SH-SY5Y (cell line): Measurements from ENCODE around the gene ZNF668.

Experiments used
- GATA2 ChIP-seq: IDR thresholded peaks from 2 replicates; pipeline ENCODE4 v1.6.1; 2011; ENCODE audit warnings: mild to moderate bottlenecking, low read depth, low read length
- GATA3 ChIP-seq: IDR thresholded peaks from 2 replicates; pipeline ENCODE4 v1.6.1; 2011; ENCODE audit warnings: low read depth, mild to moderate bottlenecking, low read length, moderate library complexity

Gene ZNF668

DNA sequence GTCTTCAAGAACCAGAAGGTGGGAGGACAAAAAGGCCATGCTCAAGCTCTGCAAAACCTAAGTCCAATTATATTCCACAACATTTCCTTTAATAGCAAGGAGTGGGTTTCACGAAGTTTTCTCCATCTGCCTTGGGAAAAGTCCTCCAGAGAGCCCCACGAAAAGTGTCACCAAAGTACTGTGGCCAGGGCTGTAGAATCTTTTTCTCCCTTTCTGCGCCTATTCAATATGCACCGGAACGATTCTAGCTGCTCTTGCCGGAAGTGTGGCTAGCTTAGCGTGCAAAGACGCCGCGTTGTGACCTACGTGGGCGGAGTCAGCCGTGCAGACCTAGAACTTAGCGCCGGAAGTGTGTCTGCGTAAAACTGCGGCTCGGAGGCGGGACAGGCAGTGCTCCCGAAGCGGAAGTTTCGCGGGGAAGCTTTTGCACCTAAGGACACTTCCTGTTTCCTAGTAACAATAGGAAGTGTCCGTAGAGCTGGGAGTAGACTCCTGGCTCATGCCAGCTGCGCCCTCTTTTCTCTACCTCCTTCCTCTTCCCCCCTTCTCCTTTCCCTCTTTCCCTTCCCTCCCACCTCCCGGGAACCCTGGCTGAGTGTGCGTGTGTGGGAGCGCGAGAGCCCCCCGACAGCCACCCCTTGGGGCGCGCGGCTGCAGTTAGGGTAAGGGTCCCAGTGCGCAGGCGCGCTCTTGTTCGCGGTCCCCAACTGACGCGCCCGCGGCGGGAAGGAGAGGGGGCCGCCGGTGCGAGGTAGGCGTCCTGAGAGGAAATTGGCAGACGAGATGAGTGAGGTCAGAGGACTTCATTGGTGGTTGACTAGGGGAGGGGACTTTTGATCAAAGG, at the start of gene ZNF668, which contains the start of gene ZNF646:
Gene ZNF668 (minus strand): TSS at position 271 of the 844 bp plus-strand sequence. CDS start 9,781 bp downstream, outside the sequence.
Gene ZNF646 (plus strand): TSS at position 453 of the 844 bp plus-strand sequence. CDS start 1,903 bp downstream, outside the sequence.
- TF ChIP-seq GATA3 (no peak), GATA2 (no peak)

DNA sequence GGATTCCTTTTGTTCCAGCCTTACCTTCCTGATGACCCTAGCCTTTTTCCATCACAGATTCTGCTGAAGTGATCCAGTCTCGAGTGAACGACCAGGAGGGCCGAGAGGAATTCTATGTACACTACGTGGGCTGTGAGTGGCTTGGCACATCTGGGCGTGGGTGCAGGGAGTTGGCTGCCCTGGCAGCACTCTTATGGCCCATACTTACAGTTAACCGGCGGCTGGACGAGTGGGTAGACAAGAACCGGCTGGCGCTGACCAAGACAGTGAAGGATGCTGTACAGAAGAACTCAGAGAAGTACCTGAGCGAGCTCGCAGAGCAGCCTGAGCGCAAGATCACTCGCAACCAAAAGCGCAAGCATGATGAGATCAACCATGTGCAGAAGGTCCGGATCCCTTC, 46.1 kb upstream of the ZNF668 start:
- TF ChIP-seq GATA2, result no peak
- TF ChIP-seq GATA3, result no peak

DNA sequence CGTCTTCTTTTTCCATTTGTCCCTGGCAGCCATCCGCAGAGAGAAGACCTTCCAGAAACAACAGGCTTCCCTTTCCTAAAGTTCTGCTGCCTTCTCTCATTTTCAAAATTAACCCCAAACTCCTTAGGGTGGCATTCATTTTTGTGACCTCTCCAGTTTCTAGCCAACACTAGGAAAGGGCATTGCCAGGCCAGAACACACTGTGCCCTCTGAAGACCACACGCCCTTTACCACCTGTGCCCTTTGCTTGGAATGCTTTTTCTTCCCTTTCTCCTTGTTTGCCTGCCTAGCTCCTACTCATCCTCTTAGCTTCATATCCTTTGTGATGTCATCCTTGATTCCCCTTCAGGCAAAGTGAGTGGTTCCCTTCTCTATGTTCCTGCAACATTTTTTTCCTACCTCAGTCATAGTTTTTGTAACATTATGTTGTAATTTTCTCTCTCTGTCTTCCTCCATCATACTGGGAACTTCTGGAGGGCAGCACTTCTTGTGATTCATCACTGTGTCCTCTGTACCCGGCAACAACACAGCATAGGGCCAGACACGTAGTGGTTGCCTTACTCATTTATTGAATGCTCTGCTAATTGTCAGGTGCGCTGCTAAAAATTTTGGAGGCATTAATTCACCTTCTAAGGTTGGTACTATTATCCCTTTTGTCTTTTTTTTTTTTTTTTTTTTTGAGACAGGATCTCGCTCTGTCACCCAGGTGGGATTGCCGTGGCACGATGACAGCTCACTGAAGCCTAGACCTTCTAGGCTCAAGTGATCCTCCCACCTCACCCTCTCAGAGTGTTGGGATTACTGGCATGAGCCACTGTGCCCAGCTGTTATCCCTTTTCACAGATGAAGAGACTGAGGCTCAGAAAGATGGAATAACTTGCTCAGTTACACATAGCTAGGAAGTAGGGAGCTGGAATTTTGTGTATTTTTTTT, 44.4 kb upstream of the ZNF668 start:
- no peak for TF ChIP-seq GATA2
- no peak for TF ChIP-seq GATA3

DNA sequence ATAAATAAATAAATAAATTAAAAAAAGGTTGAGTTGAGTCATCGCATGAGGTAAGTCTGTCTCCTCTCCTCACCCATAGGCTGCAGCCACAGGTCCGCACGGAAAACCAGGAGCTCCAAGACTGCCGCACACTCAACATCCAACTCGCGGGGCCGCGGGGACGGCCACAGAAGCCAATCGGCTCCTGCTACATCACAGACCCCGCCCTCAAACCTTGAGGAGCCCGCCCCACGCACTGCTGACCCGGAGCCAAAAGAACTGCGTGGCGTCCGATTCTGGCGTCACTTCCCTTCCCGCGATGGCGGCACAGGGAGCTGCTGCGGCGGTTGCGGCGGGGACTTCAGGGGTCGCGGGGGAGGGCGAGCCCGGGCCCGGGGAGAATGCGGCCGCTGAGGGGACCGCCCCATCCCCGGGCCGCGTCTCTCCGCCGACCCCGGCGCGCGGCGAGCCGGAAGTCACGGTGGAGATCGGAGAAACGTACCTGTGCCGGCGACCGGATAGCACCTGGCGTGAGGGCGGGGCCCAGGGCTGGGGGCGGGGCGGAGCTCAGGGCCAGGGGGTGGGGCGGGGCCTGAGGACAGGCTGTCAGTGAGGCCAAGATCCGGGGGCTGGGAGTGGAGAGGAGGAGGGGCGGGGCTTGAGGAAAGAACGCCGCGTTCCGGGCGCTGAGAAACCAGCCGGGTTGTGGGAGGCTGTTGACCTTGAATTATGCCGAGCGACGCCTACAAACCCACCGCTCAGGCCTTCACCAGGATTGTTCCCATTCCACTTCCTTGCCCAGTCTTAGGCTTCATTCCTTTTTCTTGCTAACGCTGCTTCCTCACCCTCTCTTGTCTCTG, 43.6 kb upstream of the ZNF668 start, which contains the start of gene KAT8:
Gene KAT8 (plus strand): TSS at position 281 of the 839 bp plus-strand sequence. CDS start 18 bp downstream, at position 299.
- TF ChIP-seq GATA3 (no peak), GATA2 (no peak)

DNA sequence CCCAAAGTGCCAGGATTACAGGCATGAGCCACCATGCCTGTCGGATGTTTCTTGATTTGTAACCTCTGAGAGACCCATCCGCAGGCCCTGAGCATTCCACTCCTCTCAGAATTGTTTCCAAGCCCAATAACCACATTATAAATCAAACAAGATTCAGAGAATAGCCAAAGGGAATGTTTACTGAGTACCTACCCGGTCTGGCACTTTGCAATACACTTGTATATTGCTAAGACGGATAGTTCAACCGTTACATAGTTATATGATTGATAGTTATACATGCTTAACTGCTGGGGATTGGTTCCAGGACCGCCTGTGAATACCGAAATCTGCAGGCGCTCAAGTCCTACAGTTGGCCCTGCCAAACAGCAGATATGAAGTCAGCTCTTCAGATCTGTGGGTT, 40.4 kb upstream of the ZNF668 start:
- TF ChIP-seq GATA3, result no peak
- no peak for TF ChIP-seq GATA2

DNA sequence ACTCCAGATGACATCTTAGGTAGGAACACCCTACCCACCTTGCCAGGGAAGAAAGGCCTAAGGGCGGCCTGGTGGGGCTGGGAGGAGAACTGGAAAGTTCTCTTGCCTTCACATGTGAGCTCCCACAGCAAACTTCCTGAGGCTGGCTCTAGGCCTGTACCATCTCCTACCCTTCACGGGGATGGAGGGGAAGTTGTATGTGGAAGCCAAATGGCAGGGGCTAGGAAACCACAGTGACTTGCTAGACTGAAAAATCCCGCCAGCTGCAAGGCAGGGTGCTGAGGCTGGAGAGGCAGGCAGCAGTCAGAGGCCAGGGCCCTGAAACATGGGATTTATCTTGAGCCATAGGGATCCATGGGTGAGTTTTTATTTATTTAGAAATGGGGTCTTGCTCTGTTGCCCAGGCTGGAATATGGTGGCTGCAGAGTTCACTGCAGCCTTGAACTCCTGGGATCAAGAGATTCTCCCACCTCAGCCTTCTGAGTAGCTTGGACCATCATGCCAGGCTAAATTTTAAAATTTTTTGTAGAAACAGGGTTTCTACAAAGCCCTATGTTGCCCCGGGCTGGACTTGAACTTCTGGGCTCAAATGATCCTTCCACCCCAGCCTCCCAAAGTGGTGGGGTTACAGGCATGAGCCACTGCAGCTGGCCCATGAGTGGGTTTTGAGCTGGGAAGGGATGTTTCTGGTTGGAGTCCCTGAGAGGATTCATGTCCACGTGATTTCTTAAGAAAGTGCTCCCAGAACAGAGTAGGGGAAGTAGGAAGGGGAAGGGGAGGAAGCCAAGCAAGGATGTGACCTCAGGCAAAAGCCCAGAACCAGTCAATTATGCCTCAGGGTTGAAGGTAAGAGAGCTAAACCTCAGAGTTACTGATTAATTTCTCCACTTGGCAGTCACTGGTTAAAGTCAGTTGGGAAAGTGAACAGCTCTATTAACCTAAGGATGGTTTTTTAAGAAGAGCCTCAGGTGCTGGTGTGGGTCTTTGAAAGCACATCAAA, 39.4 kb upstream of the ZNF668 start:
- no peak for TF ChIP-seq GATA3

DNA sequence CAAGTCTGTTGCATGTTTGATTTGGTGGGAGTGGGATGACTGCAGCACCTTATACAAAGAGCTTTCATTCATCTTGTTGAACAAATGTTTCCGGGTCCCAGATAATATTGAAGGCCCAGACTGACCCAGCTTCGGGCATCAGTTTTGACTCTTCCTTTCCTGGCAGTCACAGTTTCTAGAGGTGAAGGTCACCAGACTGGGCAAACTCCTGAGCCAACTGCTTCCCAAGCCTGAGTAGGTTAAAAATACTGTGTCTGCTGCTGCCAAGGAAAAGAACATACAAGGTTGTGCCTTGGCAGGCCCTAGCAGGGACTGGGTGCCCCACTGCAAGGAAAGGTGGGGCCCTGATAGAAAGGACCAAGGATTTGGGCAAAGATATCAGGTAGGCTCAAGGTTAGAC, 38.7 kb upstream of the ZNF668 start:
- no peak for TF ChIP-seq GATA2
- TF ChIP-seq GATA3, result no peak

DNA sequence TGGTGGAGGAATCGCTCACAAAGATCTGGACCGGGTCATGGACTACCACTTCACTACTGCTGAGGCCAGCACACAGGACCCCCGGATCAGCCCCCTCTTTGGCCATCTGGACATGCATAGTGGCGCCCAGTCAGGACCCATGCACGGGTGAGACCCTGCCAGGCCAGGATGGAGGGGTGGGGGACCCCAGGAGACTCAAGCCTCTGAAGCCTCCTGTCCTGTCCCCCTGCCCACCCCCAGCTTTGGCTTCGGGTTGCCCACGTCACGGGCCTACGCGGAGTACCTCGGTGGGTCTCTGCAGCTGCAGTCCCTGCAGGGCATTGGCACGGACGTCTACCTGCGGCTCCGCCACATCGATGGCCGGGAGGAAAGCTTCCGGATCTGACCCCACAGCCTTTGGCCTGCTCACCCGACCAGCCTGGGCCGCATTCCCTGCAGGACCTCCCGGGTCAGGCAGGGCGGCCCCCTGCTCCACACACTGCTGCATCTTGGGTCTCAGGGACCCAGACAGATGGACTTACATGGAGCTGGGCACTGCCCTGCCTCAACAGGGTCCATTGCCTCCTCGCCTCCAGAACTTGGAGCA, 37.9 kb upstream of the ZNF668 start:
- no peak for TF ChIP-seq GATA2
- TF ChIP-seq GATA3, result no peak

DNA sequence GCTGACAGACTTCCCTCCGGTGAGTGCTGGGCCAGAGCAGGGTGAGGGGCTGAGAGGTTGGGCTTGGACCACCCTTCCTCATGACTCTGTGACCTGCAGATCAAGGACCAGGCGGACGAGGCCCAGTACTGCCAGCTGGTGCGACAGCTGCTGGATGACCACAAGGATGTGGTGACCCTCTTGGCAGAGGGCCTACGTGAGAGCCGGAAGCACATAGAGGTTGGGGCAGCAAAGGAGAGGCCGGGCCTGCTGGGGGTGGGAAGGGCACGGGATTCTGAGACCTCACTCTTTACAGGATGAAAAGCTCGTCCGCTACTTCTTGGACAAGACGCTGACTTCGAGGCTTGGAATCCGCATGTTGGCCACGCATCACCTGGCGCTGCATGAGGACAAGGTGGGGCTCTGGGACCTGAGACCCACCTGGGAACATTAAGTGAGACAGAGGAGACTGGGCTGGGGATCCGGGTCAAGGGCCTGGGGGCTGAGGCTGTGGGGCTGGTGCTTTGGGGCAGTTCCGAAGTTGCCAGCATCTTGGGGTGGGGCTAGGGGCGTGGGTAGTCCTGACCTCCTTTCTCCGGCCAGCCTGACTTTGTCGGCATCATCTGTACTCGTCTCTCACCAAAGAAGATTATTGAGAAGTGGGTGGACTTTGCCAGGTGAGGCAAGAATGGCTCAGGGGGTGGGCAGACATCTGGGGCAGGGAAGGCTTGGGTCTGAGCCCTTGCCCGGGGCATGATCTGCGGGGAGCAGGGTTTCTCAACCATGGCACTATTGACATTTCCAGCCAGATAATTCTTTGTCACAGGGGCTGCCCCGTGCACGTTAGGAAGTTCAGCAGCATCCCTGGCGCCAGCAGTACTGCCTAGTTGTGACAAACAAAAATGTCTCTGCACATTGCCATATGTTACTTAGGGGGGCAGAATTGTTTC, 36.3 kb upstream of the ZNF668 start:
- TF ChIP-seq GATA2, result no peak
- no peak for TF ChIP-seq GATA3

DNA sequence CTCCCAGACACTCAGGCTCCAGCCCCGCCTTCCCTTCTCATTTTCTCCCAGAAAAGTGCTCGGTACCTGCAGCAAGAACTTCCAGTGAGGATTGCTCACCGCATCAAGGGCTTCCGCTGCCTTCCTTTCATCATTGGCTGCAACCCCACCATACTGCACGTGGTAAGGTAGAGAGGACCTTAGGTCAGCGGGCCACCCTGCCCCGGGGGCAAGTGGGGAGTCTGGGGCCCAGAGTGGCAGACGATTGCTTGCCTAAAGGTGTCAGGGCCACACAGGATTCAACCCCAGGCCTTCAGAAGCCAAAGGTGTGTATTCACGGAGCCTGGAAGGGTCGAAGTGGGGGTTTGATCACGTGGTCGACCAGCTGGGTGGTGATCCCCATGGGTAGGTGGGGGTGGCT, 35.6 kb upstream of the ZNF668 start:
- TF ChIP-seq GATA3 (no peak), GATA2 (no peak)
